Astrocyte of the cerebellum (primary cell): ENCODE data around the gene ADGRG3.

ENCODE experiments used
- DNase-seq: peaks from one replicate; pipeline ENCODE4 v3.0.0-alpha.2; 2011; ENCODE audit warnings: low read depth
- H3K4me3 ChIP-seq: 2 replicates; pipeline ENCODE4 v1.5.1; 2011; ENCODE audit warnings: mild to moderate bottlenecking, low read depth, low read length, moderate library complexity
- in situ Hi-C: cut with HindIII; loops from 2 replicates; pipeline ENCODE4 v1.10.0; 2017; ENCODE audit warnings: low sequenced_read_pairs
- TF ChIP-seq, protein P1 (sequence below): IDR thresholded peaks from 2 replicates; pipeline ENCODE4 v1.5.1; 2012; ENCODE audit warnings: low read length, low read depth, moderate library complexity, mild to moderate bottlenecking; ENCODE audit errors: missing control alignments

Gene ADGRG3

GRCh38 chr16:57697896-57698537, 29.9 kb downstream of the ADGRG3 start:
- in situ Hi-C loops: no loop called here
- TF ChIP-seq, protein P1, sequence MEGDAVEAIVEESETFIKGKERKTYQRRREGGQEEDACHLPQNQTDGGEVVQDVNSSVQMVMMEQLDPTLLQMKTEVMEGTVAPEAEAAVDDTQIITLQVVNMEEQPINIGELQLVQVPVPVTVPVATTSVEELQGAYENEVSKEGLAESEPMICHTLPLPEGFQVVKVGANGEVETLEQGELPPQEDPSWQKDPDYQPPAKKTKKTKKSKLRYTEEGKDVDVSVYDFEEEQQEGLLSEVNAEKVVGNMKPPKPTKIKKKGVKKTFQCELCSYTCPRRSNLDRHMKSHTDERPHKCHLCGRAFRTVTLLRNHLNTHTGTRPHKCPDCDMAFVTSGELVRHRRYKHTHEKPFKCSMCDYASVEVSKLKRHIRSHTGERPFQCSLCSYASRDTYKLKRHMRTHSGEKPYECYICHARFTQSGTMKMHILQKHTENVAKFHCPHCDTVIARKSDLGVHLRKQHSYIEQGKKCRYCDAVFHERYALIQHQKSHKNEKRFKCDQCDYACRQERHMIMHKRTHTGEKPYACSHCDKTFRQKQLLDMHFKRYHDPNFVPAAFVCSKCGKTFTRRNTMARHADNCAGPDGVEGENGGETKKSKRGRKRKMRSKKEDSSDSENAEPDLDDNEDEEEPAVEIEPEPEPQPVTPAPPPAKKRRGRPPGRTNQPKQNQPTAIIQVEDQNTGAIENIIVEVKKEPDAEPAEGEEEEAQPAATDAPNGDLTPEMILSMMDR: no peak
- no peak overlapping the region for H3K4me3 ChIP-seq
- DNase-seq: no peak

GRCh38 chr16:57698812-57699405, 30.8 kb downstream of the ADGRG3 start:
- DNase-seq: no peak
- H3K4me3 ChIP-seq: no peak overlapping the region
- in situ Hi-C loops: no loop called here
- TF ChIP-seq, protein P1: no peak

DNA sequence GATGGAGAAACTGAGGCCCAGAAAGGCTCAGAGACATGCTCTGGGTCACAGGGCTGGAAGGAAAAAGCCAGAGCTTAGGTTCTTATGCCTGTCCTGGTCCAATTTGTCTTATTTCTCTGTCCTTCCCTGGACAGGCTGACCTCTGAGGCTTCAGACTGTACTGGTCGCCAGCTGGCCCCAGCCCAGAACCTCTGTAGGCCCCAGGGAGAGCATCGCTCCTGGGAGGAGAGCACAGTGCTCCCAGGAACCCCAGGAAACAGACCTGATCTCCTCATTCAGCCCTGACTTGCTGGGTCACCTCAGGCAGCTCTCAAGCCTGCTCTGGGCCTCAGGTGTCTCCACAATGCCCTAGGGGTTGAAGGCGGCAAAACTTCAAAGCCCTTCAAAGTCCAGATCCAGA, 31.4 kb downstream of the ADGRG3 start:
- in situ Hi-C loops: no loop called here
- no peak for DNase-seq
- TF ChIP-seq, protein P1: no peak
- H3K4me3 ChIP-seq: no peak overlapping the region

- H3K4me3 ChIP-seq: no peak overlapping the region
- TF ChIP-seq, protein P1: no peak
- in situ Hi-C loops: no loop called here
- no peak for DNase-seq
Measured at GRCh38 chr16:57699899-57700298, 31.8 kb downstream of the ADGRG3 start.

DNA sequence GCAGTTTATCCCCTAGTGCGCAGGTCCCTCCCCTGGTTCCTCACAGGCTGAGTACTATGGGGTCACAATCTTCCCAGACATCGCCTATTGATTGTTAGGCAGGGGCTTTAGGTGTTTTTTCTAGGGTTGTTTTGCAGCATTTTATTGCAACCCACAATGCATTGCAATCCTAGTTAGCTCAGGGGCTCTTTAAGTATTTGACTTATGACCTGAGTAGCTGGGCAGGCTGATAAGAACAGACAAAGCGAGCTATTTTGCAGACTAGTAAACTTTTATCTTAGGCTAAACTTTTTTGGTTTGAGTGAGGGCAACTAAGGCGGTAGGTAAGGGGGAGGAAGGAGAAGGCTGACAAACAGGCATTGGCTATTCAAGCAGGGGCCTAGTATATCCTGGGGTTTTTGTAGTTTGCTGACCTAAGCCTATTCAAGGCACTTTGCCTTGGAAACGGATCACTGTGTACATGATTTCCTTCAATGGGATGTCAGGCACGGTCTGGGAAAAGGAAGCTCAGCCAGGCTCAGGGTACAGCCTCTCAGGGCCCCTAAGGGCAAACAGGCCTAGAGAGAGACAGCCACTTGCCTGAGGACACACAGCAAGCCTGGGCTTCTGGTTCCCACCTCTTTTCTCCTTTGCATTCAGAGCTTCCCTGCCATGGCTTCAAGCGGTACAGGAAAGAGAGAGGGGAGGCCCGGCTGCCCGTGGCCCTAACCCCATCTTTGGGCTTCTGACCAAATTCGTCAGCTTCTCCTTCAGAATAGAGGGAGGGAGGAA, 32.9 kb downstream of the ADGRG3 start:
- TF ChIP-seq, protein P1: no peak
- no peak overlapping the region for H3K4me3 ChIP-seq
- no peak for DNase-seq
- in situ Hi-C loops: no loop called here

DNA sequence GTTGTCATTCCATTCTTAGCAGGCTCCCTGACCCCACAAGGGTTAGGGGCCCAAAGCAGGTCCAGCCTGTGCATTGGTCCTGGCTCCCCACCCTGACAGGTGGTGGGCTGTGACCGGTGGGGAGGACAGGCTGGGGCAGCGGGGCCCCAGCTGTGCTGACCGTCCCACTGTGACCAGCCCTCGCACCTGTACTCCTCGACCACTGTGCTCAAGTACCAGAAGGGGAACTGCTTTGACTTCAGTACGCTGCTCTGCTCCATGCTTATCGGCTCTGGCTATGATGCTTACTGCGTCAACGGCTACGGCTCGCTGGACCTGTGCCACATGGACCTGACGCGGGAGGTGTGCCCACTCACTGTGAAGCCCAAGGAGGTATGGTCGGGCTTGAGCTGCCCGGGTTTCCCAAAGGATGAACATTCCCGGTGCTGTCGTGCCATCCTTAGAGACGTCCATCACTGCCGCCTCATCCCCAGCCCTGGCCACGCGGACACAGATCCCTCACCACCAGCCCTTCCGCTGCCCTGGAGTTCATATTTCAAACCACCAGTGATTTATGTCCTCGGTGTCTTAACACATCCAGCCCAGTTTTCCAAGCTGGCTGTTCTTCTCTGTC, 33.8 kb downstream of the ADGRG3 start:
- no peak overlapping the region for H3K4me3 ChIP-seq
- in situ Hi-C loops: no loop called here
- TF ChIP-seq, protein P1: no peak
- no peak for DNase-seq
